NCI-H1048 (cell line): ENCODE measurements around the gene PLEKHH2.
"Not testable (repeated sequence)": the region's sequence is repeated elsewhere in the genome, so short reads cannot be mapped to it uniquely, and the experiment has no call there.

Experiments used
- DNase-seq: peaks from one replicate; lab custom pipeline; 2025; lab: John Stamatoyannopoulos, UW

The PLEKHH2 gene

DNA sequence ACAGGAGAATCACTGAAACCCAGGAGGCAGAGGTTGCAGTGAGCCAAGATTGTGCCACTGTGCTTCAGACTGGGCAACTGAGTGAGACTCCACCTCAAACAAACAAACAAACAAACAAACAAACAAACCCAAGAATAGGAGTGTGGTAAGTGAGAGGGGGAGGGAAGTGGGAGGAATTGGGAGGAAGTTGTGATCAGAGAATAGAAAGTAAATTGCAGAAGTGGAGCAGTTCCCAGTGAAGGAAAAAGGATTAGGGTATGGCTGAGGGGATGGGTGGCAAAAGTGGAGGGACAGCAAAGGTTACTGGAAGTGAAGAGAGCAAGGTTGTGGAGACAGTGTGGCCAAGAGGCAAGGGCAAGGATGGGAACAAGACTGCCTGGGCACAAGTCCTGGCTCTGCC lies 80.3 kb downstream of the PLEKHH2 start:
- no peak for DNase-seq

DNA sequence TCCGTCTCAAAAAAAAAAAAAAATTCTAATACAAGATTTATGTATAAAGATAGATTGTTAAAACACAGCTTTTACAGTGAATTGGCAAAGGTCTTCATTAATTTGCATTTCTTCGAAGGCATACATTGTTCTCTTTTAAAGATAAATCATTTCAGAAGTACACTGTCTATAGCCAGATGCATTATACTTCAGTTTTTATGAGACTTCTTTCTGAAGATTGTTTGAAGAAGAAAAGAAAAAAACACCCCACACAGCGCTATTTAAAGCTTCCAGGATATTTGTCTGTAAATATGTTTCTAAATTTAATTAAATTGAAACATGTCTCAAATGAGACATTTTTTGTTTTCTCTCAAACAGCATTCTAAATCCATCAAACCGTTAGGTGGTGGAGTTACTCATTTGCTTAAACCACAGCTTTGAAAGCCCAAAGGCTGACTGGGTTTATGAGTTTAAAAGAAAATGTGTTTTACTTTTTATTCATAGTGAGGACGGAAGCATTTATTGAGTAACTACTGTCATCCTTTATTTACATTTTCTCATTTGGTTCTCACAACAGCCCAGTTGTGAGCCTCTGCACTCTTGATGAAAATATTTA lies 81.6 kb downstream of the PLEKHH2 start:
- DNase-seq = no peak

DNA sequence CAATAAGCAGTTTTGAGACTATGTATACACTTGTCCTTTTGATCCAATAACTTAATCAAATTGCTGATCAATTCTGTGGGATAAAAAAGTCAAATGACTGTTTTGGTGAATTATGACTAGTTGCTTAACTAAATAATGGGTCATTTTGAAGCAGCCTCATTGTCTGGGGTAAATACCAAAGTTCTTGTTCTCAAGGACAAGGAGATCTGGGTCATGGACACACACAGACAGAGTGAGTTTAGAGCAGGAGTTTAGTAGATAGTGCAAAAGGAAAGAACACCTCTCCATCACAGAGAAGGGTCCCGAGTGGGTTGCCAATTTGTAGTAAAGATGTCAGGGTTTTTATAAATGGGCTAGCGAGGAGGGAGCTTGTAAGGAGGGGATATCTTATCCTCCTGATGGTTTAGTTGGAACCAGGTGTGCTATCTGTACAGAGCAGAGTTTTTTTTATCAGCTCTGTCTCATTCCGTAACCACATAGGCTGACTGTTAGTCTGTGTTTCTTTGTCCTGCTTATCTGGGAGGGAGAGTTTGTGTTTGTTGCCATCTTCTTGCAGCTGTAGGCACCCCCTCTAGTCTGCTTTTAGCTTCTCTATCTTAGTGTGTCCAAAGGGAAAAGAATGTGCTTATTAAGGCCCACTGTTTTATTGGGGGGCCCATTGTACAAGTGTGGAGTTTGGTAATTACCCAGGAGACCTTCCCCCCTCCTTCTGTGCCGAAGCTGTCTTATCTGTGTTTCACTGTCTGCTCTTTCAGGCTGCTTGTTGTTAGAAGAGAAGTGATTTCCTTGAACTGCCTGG lies 87.9 kb downstream of the PLEKHH2 start:
- DNase-seq = no peak

DNA sequence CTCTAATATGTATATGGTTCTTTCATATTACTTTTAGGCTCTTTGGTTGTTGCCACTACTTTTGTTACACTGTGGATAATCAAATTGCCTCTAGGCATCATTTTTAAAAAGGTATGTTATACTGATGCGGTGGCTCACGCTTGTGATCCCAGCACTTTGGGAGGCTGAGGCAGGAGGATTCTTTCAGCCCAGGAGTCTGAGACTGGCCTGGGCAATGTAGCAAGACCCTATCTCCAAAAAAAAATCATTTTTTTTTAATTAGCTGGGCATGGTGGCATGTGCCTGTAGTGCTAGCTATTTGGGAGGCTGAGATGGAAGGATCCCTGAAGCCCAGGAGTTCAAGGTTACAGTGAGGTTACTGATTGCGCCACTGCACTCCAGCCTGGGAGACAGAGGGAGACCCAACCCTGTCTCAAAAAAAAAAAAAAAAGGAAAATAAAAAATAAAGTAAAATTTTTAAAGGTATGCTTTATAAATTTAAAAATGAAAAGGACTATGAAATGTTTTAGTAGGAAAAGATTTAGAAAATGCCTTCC lies 88.7 kb downstream of the PLEKHH2 start:
- DNase-seq = no peak

DNA sequence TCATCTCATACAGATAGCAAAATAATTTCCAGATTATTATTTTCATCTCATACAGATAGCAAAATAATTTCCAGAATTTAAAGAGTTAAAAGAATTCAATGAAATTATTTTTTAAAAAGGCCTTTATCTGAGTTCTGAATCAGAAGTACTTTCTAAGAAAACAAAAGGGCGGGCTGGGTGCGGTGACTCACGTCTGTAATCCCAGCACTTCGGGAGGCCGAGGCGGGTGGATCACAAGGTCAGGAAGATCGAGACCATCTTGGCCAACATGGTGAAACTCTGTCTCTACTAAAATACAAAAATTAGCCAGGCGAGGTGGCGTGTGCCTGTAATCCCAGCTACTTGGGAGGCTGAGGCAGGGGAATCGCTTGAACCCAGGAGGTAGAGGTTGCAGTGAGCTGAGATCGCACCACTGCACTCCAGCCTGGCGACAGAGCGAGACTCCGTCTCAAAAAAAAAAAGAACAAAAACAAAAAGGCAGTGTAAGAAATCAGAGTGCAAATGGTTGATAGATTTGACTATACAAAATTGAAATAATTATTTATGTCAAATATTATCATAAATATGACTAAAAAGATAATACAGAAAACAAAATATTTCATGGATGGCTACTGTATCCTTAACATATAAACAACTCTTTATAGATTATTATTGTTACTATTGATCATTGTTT lies 90.0 kb downstream of the PLEKHH2 start:
- DNase-seq = not testable (repeated sequence)

DNA sequence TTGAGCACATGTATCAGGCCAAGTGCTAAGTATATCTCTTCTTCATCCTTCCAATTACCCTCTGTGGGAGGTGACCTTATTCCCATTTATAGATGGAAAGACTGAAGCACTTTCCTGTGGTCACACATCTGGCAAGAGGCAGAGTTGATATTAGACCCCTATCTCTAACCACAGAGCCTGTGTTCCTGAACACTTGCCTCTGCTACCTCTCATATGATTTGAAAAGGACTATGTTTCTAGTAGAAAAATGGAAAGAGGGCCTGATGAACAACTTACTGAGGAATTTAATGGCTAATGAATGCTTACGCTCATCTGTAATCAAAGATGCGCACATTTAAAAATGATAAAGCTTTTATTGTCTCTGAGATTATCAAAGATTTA lies 90.6 kb downstream of the PLEKHH2 start:
- DNase-seq = no peak

DNA sequence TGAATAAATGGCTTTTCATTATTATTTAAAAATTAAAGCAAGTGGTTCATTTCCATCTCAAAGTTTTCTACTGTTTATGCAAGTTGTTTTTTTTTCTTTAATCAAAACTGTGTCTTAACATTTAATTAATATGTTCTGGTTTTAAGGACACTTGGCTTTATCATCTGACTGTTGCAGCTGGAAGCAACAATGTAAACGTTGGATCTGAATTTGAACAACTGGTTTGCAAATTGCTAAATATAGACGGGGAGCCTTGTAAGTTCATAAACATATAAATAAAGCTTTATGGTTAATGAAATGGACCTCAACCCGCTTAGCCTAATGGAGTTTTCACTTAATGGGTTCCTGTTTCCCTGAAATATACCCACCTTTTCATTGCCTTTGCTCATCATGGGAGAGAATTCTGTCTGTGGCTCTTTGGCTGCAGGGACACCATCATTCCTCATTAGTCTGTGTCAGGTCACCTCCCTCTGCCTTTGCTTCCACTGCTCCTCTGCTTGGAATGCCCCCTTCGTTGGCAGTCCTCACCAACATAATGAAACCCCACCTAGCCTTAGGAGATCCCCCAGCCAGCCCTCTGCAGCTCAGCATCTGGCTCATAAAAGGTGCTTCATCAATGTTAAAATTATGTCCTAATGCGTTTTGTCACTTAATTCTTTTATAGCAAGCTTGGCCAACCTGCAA lies 92.6 kb downstream of the PLEKHH2 start:
- DNase-seq = no peak

DNA sequence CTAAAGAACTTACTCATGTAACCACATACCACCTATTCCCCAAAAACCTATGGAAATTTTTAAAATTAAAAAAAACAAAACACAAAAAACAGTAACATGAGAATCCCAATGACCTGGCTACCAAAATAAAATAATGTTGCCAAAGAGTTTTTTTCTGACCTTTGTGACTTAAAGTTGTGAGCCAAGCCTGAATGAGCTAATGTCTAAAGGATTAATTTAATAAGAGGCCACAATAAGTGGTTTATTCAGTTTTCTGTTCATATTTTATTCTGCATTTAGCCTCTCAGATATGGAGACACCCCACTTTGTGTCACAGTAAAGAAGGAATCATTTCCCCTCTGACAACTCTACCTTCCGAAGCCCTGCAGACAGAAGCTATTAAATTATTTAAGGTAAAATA lies 94.2 kb downstream of the PLEKHH2 start:
- no peak for DNase-seq

DNA sequence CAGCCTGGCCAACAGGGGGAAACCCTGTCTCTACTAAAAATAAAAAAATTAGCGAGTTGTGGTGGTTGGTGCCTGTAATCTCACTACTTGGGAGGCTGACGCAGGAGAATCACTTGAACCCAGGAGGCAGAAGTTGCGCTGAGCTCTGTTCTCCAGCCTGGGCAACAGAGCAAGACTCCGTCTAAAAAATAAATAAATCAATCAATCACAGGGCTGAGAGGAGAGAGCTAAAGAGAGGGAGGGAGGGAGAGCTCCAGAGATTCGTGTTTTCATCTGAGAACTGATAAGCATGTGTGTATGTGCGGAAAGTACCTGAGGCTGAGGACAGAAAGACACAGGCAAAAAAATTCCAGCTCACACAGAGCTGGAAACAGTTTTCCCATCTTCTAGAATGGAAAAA lies 99.6 kb downstream of the PLEKHH2 start:
- no peak for DNase-seq

DNA sequence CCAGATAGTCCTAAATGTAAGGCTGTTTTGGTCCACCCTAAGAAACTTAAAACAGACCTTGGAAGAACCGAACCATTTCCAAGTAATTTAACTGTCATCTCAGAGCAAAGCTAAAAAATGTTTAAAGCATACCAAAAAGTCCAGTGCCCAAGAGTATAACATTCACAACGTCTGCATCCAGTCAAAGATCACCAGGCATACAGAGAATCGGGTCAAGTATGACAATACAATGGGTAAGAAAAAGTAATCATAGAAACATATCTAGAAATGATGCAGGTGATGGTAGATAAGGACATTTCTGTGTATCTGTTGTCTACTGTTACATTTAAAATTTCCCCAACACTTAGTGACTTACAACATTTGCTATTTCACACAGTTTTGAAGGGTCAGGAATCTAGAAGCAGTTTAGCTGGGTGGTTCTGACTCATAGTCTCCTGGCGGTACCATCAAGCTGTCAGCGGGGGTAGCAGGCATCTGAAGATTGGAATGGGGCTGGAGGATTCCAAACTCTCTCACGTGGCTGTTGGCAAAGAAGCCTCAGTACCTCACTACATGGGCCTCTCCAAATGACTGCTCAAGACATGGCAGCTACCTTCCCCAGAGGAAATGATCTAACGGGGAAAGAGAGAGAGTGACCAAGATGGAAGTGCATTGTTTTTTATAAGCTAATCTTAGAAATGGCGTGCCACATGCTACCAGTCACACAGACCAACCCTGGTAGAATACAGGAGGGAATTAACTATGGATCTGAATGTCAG lies 100.2 kb downstream of the PLEKHH2 start:
- DNase-seq = no peak

DNA sequence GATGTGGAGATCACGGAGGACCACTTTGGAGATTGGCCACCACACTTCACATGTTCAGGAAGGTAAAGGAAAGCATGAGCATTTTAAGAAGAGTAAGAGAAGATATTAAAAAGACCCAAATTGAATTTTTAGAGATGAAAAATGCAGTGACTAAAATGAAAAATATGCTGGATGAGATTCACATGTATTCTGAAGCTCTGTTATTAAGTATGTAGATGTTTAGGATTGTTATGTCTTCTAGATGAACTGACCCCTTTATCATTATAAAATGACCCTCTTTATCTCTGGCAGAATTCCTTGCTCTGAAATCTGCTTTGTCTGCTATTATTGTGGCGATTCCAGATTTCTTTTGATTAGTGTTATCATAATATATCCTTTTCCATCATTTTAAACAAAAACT lies 100.8 kb downstream of the PLEKHH2 start:
- DNase-seq = no peak

DNA sequence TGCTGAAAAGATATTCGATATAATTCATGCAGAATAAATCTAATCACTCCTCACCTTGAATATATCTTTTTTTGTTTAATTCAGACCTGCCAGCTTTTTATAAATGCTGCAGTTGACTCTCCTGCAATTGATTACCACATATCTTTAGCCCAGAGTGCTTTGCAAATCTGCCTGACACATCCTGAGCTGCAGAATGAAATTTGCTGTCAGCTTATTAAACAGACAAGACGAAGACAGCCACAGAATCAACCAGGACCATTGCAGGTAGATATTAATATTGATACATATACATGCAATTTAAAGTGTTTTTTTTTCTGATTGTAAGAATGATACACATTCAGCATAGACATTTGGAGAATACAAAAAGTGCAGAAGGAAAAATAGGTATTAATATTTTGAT lies 101.2 kb downstream of the PLEKHH2 start:
- no peak for DNase-seq

DNA sequence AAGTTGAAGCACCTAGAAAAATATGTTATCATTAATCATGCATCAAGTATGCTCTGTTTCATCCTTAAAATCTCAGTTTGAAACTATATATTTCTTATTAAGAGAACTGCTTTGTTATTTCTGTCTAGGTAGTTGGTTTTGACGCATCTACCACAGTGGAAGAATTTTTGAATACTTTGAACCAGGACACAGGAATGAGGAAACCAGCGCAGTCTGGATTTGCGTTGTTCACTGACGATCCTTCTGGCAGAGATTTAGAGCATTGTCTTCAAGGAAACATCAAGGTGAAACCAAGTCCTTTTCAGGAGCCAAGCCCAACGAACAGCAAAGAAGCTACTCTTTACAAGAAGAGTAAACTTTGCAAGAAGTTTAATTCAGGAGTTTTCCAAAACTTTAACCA lies 106.6 kb downstream of the PLEKHH2 start:
- no peak for DNase-seq

DNA sequence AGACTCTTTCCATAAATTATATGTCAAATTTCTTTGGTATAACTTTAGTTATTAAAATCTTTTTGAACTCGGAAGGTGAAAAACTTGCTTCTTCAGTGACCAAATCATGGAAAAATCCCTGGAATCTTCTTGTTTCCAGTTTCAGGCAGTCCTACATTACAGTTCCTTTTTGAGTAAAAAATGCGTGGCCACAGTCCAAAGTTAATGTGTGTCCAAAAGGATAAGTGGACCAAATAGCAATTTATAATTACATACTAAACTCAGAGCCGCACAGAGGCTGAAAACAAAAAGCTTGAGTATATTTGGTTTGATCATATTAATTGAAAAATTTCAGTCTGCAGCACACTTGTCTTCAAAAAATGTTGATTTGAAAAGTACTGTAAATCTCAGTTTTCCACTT lies 108.4 kb downstream of the PLEKHH2 start:
- DNase-seq = no peak

DNA sequence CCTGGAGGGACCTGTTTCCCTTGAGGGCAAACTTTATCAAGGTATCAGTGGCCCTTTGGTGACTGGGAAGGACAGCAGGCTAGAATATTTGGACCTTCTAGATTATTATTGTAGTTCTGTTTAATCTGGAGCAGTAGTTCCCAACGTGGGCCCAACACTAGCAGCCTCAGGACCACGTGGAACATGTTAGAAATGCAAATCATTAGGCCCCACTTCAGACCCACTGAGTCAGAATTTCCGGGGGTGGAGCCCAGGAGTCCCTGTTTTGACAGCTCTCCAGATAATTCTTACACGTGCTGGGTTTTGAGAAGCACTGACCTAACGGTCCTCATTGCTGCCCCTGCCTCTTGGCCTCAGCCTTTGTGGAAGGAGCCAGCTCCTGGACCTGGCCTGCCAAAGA lies 111.3 kb downstream of the PLEKHH2 start:
- no peak for DNase-seq

DNA sequence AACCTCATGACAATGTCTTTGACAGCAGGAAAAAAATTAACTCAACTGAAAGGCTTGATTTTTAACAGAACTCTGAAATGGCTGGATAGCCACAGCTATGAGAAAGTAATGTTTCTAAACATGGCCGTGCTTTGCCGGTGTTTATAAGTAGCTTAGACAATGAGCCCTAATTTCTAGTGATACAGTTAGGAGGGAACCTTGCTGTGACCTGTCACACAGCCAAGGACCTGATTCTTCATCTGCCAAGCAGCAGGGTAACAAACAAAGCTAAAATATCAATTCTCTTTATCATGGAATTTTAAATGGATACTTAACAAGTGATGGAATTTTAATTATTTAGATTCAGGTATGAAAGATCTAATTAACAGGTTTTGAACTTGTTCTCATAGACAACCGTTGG lies 112.5 kb downstream of the PLEKHH2 start:
- no peak for DNase-seq

DNA sequence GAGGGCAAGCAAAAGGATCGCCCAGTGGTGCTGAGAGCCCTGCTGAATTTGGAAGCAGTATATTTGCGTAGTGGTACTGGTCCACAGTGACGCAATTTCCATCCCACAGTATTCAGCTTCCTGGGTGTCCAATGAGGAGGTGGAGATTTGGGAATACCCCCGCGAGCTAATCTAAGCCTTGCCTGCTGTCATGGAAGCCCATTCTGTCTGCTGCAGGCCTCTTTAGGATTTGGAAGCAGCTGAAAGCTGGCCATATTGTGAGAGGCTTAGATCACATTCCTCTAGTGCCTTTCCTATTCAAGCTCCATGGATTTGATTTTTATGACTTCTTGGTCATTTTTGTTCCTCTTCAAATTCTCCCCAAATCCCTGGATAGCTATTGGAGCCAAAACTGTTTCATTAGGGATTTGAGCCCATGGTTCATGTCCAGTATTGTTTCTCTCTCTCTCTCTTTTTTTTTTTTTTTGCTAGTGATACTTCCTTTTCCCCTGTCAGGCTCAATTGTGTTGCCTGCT lies 114.5 kb downstream of the PLEKHH2 start:
- DNase-seq = no peak

DNA sequence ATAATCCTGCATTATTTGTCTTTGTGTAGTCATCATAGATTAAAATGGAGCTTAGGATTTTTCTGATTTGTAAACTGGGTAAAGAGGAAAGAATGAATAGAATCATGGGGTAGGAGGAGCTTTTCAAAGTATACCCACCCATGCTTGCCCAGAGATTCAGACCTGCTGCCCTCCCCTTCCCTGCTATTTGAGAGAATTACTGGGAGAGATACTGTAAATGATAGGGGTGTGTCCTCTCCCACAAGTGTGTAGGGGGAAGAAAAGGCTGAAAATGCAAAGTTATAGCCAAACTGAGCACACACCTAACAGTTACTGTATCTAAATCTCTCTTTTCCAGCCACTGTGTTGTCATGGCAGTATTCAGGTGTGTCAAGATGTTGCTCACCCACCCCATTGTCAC lies 115.2 kb downstream of the PLEKHH2 start:
- no peak for DNase-seq

DNA sequence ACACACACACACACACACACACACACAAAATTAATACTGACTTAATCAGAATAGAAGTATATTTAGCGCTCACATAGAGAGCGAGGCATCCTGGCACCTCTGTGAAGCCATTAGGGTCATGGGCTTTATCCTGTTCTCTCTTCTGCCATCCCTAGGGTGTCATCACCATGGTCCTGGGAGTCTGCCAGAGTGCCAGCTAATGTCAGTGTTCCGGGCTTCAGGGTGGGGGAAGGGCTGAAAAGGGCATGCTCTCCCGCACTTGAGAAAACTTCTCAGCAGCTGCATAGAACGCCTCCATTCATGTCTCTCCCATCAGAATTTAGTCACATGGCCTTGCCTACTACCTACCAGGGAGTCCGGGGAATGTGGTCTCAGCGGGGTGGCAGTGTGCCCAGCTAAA lies 117.1 kb downstream of the PLEKHH2 start:
- DNase-seq = no peak

DNA sequence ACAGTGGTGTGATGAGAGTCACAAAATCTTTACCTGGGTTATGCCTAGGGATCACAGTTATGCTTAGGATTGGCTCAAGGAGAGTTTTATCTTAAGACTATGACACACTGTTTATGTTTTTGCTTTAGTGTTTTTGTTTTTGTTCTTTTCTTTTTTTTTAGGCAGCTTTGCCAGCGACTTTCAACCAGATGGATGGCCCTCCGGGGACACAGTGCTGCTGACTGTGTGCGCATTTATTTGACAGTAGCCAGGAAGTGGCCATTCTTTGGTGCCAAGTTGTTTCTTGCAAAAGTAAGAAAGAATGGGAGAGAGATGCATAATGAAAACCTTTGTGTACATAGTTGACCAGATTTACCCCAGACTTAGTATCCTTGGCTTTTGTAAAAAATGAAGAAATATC lies 121.7 kb downstream of the PLEKHH2 start:
- DNase-seq = no peak

DNA sequence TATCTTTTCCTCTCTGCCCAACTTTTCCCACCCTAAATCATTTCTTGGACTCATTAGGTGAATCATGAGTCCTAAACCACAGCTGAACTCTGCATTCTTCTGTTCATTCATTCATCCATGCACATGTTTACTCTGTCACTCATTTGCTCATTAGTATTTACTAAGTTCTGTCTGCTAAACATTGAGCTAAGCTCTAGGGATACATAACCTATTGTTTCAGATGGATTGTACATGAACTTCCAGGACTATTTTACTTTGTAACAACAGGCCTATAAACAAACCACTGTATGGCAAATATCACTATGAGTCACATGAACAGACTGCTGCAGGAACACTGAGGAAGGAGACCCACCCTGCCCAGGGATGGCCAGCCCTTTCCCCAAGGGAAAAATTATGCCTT lies 122.1 kb downstream of the PLEKHH2 start:
- no peak for DNase-seq

DNA sequence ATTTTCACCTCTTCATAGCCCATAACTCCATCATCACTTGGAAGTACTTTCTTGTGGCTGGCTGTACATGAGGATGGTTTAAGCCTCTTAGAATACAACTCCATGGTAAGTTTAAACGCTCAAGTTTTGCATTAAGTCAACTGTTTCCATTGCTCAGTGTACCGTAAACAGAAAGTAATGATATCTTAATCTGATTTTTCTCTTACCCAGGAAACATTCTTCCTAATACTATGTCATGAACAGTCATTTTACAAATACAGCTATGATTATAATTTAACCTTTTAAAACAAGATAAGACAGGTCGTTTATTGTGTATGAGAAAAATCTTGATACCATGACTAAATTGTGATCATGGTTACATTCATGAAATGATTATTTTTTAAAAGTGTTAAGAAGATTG lies 125.2 kb downstream of the PLEKHH2 start:
- DNase-seq = no peak
